NCI-H2227 (cell line): ENCODE measurements around the gene DNAAF1.
A peak's percentile ranks its signal among the peaks of the same experiment; 100 is the strongest.
"Not testable (repeated sequence)": the region's sequence is repeated elsewhere in the genome, so short reads cannot be mapped to it uniquely, and the experiment has no call there.

ENCODE experiments used
- DNase-seq: peaks from one replicate; lab custom pipeline; 2025; ENCODE audit not compliant: unreplicated experiment; lab: John Stamatoyannopoulos, UW

Gene DNAAF1

GRCh38 chr16:84182680-84183571, 37.8 kb downstream of the DNAAF1 start:
- DNase-seq: no peak

DNA sequence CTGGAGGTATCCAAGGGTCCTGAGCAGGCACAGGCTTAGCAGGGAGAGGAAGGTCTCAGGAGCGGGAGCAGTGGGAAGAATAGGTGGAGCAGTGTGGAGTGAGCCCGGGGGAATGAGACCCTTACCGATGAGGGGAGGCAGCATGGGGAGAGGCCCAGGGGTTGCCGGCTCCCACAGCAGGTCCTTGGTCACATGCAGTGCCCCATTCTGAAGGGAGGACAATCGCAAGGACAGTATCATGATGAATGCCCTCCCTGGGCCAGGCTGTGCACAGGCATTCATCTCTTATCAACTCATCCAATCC, 38.4 kb downstream of the DNAAF1 start:
- no peak for DNase-seq

DNA sequence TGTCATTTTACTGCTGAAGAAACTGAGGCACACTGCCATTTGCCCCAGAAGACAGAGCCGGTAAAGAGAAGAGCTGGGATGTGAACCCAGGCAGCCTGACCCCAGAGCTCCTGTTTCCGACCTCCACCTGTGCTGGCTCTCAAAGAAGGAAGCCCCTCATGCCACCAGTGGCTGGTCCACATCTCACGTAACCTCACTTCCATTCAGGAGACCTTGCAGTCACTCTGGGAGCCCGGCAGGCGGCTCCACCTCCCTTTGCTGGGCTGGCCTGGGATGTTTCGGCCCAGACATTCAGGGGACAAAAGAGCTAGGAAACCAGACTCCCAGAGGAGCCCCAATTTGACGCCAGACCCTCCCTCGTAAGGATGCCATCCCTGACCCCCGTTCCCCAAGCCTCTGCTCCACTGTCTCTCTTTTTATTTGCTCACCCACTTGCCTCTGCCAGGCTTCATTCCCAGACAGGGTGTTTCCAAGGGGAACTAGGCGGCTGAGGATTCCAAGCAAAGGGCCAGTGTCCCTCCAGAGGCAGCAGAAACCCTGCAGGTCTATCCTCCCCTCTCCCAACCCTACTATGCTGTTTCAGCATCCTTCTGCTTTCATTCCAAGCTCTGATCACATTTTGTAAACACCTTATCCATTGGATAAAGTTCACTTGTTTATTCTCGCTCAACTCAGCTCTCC, 38.9 kb downstream of the DNAAF1 start:
- DNase-seq: no peak

DNA sequence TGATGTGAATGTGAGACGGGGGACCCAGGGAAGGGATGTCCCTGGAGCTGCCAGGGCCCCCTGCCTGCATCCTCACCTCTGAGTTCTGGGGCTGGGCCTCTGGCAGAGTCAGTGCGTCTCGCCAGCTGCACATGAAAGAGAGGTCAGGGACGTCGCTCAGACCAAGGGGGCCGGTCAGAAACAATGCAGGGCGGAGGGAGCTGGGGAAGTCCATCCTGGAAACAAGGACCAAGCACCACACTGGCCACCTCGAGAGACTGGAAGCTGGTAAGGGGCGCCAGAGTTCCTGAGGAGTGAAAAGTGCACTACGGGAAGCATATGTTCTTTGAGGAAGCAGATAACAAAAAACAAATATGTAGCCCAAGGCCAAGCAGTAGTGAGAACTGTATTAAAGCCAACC, 39.7 kb downstream of the DNAAF1 start:
- DNase-seq: no peak

DNA sequence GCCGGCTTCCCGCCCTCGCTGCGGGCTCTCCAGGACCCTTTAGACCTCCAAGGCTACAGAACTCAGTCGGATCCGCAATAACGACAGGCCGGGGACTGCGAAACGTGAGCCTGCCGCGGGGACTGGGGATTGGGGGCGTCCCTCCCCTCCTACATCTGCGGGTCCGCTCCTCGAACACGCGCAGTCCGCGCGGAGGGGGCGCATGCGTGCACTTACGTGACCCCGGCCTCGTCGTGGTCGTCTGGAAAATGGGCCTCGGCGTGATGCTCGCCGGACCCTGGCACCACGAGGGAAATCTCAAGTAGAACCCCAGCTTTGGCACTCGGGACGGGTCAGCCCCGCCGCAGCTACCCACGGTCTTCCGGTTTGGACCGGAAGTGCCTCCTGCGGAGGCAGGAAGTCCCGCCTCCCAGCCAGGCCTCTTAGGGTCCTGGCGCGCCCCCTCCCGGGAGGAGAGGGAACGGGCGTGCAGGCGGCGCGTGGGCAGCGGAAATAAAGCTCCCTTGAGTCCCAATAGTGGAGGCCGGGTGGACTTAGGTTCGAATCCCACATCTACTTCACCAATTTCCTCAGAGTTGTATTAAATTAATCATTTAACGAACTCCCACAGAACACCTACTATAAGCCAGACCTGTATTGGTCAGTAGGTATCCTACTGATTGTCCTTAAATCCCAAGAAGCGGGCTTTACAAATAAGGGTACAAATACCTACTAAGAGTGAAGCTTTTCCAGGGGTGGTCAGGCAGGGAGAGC, 41.8 kb downstream of the DNAAF1 start, which contains the start of gene TAF1C:
Gene TAF1C (minus strand): TSS at position 373 of the 753 bp plus-strand sequence. CDS start 2,069 bp downstream, outside the sequence.
- DNase-seq: peak; percentile 94

- DNase-seq: no peak
These were observed 45.8 kb downstream of the DNAAF1 start, which contains the start of gene ADAD2 for GRCh38 chr16:84190731-84191388. ADAD2 (plus strand) TSS chr16:84191157; CDS start chr16:84191231, 74 bp downstream.

DNA sequence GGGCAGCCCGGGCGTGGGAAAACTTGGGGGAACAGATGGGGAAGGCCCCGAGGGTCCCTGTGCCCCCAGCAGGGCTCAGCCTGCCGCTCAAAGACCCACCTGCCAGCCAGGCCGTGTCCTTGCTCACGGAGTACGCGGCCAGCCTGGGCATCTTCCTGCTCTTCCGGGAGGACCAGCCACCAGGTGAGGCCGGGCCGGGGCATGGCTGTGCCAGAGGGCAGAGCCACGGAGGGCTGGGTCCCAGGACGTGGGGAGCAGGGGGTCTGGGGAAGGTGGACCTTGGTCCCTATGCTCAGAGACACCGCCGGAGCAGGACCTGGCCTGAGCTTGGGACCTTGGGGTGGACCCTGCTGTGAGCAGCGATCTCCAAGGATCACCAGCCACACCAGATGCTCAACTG, 46.4 kb downstream of the DNAAF1 start:
- DNase-seq: no peak

DNA sequence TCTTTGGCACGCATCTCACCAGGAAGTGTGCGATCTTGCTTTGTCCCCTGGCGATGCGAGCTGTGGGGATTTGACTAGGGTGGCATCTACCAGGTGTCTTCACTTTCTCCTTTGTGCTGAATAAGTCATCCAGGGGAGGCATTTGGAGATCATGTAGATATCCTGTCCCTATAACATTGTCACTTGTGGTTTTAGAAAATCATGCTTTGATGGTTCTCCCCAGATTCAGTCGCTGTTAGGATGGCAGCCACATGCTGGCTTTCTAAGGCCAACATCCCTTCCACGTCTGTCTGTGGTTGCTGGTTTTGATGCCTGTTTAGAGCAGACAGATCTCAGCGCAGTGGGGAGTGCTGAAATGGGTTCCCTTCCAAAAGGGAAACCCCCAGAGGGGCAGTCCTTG, 48.4 kb downstream of the DNAAF1 start:
- no peak for DNase-seq

- no peak for DNase-seq
These were observed 48.9 kb downstream of the DNAAF1 start for GRCh38 chr16:84194018-84194417.

- no peak for DNase-seq
These were observed 49.5 kb downstream of the DNAAF1 start for GRCh38 chr16:84194470-84195200.

GRCh38 chr16:84195201-84196093, 50.3 kb downstream of the DNAAF1 start:
- DNase-seq: no peak

DNA sequence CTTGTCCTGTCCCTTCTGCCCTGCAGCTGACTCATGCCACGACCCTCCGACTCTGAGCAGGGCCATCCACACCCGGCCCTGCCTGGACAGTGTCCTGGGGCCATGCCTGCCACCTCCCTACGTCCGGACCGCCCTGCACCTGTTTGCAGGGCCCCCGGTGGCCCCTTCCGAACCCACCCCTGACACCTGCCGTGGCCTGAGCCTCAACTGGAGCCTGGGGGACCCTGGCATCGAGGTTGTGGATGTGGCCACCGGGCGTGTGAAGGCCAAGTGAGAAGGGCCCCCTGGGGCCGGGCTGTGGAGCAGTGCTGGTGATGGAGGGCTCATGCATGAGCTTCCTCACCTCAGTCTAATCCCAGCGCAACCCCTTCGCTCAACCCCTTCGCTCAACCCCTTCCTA, 51.0 kb downstream of the DNAAF1 start:
- no peak for DNase-seq

- DNase-seq: no peak
These were observed 51.8 kb downstream of the DNAAF1 start for GRCh38 chr16:84196727-84197394.

DNA sequence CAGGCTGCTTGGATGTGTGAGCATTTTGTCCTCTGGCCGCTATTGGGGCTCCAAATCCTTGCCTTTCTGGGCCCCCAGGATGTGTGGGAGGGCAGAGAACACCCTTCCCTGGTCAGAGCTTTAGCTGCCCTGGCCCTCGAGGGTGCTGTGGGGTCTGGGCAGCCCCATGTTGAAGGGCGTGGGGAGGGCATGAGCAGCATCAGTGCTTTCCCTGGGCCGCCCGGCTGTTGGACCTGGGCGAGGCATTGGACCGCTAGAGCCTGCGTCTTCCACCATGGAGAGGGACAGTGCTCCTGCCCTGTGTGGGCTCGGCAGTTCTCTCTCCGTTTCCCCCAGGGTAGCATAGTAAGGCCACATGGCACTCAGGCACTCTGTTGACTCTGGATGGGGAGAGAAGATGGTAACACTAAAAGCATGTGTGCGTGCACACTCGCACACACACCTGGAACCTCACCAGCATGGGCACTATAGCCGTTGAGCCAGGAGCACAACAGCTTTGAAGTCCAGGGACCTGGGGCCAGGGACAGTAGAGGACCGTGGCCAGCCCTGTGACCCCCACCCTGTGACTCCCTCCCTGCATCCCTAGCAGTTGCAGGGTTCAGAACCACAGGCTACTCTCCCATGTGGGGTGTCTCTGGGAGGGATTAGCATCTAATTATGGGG, 52.5 kb downstream of the DNAAF1 start:
- DNase-seq: no peak

DNA sequence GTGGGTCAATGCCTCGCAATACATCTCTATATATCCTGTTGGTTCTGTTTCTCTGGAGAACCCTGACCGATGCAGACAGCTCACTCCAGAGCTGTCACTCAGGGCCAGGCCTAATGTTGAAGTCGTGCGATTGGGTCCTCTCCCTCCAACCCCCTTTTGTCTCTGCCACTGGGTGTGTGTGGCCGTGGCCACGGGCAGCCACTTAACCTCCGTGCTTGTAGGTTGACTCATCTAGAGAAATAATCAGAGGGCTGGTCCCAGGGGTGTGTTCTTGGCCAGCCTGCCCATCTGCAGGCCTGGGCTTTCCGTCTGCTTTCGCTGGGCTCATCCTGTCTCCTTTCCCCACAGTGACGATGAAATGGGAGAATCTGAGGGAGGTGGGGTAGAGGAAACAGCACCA, 53.3 kb downstream of the DNAAF1 start:
- DNase-seq: no peak

- DNase-seq: peak; percentile 7
These were observed 54.0 kb downstream of the DNAAF1 start for GRCh38 chr16:84199097-84199496.

DNA sequence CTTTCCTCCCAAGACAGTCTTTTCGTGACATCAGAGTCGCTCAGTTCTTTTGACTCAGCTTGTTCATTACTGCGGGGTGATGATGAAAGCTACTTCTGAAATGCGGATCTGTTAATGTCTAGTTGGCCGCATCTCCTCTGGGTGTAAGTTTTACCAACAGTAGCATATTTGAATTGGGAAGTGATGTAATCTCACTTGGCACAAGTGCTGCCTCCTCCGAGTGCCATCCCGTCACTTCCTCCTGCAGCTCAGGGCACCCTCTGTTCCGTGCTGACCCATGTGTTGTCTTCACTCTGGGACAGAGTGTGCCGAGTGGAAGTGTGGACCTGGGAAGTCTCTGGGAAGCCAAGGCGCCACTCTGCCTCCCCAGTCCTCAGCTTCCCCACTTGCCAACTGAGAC, 54.8 kb downstream of the DNAAF1 start:
- DNase-seq: no peak

- not testable (repeated sequence) for DNase-seq
These were observed 59.4 kb downstream of the DNAAF1 start for GRCh38 chr16:84204551-84204950.
